C4-2B (cell line): Measurements from ENCODE around the gene TPM3.
"Not testable (repeated sequence)": the region's sequence is repeated elsewhere in the genome, so short reads cannot be mapped to it uniquely, and the experiment has no call there.

Experiments used
- H3K27ac ChIP-seq: fragments of 450-650 bp; 2 replicates; pipeline ENCODE4 v1.5.1; 2017
- CTCF ChIP-seq: fragments of 450-650 bp; conservative IDR thresholded peaks from 2 replicates; pipeline ENCODE4 v1.5.1; 2017; ENCODE audit warnings: mild to moderate bottlenecking
- ZFX ChIP-seq: fragments of 450-650 bp; IDR thresholded peaks from 2 replicates; pipeline ENCODE4 v1.6.1; 2017

The TPM3 gene

GRCh38 chr1:154154534-154155191 is 37.2 kb downstream of the TPM3 start, which contains the start of gene NUP210L:
NUP210L (minus strand) TSS chr1:154155073.
- no peak for TF ChIP-seq CTCF
- TF ChIP-seq ZFX: no peak
- peak within 1 kb of the TSS; percentile 13 for H3K27ac ChIP-seq

GRCh38 chr1:154154053-154154452 is 37.8 kb downstream of the TPM3 start:
- H3K27ac ChIP-seq: 0 out of 2 replicates have a peak overlapping the region, but pooled peaks have one; percentile 9

DNA sequence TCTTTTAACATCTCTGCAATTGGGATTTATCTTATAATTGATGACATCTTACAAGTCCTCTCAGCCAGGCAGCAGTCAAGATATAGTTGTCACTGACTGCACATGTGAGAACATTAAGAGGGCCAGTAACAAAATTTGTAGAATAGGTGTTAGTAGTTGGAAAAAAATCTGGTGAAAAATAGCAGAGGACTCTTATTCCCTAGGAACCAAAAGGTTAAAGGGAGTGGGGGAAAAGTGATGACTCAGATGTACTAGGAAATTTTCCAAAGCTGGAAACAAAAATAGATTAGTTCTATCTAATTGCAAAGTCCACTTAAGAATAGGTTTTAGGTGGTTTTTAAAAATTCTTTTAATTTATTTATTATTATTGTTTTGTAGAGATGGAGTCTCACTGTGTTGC is 40.6 kb downstream of the TPM3 start:
- no peak overlapping the region for H3K27ac ChIP-seq
- TF ChIP-seq CTCF: no peak
- TF ChIP-seq ZFX: no peak

More at GRCh38 chr1:154154053-154154452, 37.8 kb downstream of the TPM3 start:
- no peak for TF ChIP-seq ZFX
- no peak for TF ChIP-seq CTCF

- H3K27ac ChIP-seq: no peak overlapping the region
- TF ChIP-seq ZFX: no peak
- TF ChIP-seq CTCF: no peak
Observed at GRCh38 chr1:154148807-154149206, 43.1 kb downstream of the TPM3 start.

GRCh38 chr1:154147505-154147904 is 44.4 kb downstream of the TPM3 start:
- H3K27ac ChIP-seq: not testable (repeated sequence)

DNA sequence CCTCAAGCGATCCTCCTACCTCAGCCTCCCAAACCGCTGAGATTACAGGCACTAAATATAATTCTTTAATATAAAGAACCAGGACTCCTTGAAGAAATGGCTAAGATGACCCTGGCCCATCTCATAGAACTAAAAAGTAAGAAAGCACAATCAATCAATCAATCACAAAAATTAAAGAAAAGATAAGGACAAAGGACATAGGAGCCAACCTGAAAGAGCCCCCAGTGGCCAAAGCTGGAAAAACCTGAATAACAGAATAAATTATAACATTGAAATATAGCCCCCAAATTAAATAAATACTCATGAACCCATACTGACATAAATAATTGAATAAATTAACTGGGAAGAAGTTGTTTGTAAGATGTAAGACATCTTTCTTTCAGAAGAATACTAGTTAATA is 45.9 kb downstream of the TPM3 start:
- TF ChIP-seq CTCF: peak; percentile 76
- no peak for TF ChIP-seq ZFX
- no peak overlapping the region for H3K27ac ChIP-seq

DNA sequence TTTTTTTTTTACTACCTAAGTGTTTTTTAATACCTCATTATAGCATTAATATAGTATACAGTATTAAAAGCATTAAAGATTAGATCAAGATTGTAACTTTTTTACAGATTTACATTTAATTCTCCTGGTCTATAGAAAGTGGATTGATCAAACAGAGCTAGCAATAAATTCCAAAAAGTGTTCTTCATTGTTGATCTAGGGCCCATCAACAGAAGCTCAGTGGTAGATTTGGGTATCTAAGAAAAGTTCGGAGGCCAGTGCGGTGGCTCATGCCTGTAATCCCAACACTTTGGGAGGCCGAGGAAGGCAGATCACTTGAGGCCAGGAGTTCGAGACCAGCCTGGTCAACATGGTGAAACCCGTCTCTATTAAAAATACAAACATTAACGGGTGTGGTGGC is 49.5 kb downstream of the TPM3 start:
- TF ChIP-seq CTCF: no peak
- TF ChIP-seq ZFX: no peak

GRCh38 chr1:154141240-154141639 is 50.7 kb downstream of the TPM3 start:
- TF ChIP-seq ZFX (no peak), CTCF (no peak)
- H3K27ac ChIP-seq: peak overlapping the region; percentile 97

More for the DNA sequence above, 49.5 kb downstream of the TPM3 start:
- H3K27ac ChIP-seq: peak overlapping the region; percentile 97
